Upper lobe of left lung (tissue), 4 donors: ENCODE data around the gene FEZF2.

Experiments used
- CTCF ChIP-seq, 6 experiments: fragments of 450-650 bp in 4 of 6; fragments of 200-600 bp in 2 of 6; sonication (generic) in 2 of 6; IDR thresholded peaks; one replicate each; pipeline ENCODE4 v1.5.1; 2016 to 2019; ENCODE audit warnings: antibody characterized with exemption in 6 of 6
- EP300 ChIP-seq, 4 donors: sonication (generic); formaldehyde crosslinking; IDR thresholded peaks; one replicate each; pipeline ENCODE4 v1.5.1; 2017; ENCODE audit warnings: antibody characterized with exemption in 4 of 4, control low read depth in 2 of 4
- POLR2A ChIP-seq, 4 donors: fragments of 450-650 bp; IDR thresholded peaks; one replicate each; pipeline ENCODE4 v1.5.1; 2016 to 2017; ENCODE audit warnings: antibody characterized with exemption in 4 of 4, mild to moderate bottlenecking in 2 of 4
- POLR2AphosphoS5 ChIP-seq, 2 donors: sonication (generic); formaldehyde crosslinking; IDR thresholded peaks; one replicate each; pipeline ENCODE4 v1.5.1; 2017; ENCODE audit warnings: antibody characterized with exemption in 2 of 2

DNA sequence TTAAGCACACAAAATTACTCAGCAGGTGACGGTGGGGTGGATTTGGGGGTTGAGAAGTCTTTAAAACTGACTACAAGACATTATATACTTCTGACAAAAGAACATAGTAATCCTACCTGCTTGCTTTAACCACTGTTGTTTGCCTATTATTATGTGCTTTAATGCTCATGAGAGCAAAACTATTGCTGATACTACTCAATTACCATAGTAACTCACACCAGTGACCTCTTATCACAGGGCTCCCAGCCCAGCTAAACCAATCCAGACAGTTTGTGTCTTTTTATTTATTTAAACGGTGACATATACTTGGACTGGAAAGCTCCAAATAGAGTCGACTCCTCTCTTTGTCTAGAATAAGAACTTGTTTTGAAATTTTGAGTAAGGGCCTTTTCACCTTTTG lies 42.8 kb upstream of the FEZF2 start:
- TF ChIP-seq POLR2A (IDR thresholded peaks at IDR 0.05) (no peak), CTCF (IDR thresholded peaks at IDR 0.05) (no peak), POLR2AphosphoS5 (IDR thresholded peaks at IDR 0.05) (no peak), EP300 (IDR thresholded peaks at IDR 0.05) (no peak)
